K562 (cell line): ENCODE results near the gene MTOR.

Experiments
- CTCF ChIP-seq, 3 experiments: IDR thresholded peaks in 2 of 3; conservative IDR thresholded peaks in 1 of 3; 2 replicates each; pipeline ENCODE4 v1.5.1; 2011 to 2012; ENCODE audit warnings: low read length in 3 of 3, mild to moderate bottlenecking in 3 of 3, control low read depth in 2 of 3, improper control_type of control experiment in 1 of 3, inconsistent platforms in 1 of 3, low read depth in 1 of 3, mixed read lengths in 1 of 3, moderate library complexity in 1 of 3; ENCODE audit not compliant: insufficient read depth in 2 of 3
- EZH2 ChIP-seq: IDR thresholded peaks from 2 replicates; pipeline ENCODE4 v1.6.1; 2012; ENCODE audit warnings: low read depth, mild to moderate bottlenecking, inconsistent platforms, low read length, borderline replicate concordance

GRCh38 chr1:11072216-11072917 lies 190.0 kb downstream of the MTOR start:
- TF ChIP-seq CTCF (IDR thresholded peaks at IDR 0.05 in 2 of 3, conservative IDR thresholded peaks at IDR 0.05 in 1 of 3; ENCODE audit: insufficient read depth in 2 of 3, low read depth in 1 of 3, low read length in 3 of 3) (no peak), EZH2 (no peak)
